GM21529 (cell line): ENCODE data around the gene YWHAE.
"Not testable (repeated sequence)": the region's sequence is repeated elsewhere in the genome, so short reads cannot be mapped to it uniquely, and the experiment has no call there.

ENCODE experiments used
- ATAC-seq: cut with Tn5 transposase; IDR thresholded peaks from one replicate; pipeline ENCODE4 v1.9.1; 2021; ENCODE audit not compliant: unreplicated experiment

YWHAE gene

DNA sequence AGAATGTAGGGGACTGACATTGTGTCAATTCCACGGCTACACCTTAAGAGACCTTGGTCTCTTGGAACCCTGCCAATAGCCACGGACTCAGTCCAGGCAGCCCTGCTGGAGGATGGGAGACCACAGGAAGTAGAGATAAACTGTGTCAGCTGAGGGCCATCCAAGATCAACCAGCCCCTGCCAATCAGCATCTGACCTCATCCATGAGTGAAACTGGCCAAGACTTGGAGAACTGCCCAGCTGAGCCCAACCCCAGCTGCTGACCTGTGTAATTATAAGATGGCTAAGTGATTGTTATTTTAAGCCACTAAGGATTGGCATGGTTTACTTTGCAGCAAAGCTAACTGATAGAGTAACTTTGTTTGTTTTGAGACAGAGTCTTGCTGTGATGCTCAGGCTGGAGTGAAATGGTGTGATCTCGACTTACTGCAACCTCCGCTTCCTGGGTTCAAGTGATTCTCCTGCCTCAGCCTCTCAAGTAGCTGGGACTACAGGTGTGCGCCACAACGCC is 13.3 kb upstream of the YWHAE start:
- ATAC-seq, result no peak

DNA sequence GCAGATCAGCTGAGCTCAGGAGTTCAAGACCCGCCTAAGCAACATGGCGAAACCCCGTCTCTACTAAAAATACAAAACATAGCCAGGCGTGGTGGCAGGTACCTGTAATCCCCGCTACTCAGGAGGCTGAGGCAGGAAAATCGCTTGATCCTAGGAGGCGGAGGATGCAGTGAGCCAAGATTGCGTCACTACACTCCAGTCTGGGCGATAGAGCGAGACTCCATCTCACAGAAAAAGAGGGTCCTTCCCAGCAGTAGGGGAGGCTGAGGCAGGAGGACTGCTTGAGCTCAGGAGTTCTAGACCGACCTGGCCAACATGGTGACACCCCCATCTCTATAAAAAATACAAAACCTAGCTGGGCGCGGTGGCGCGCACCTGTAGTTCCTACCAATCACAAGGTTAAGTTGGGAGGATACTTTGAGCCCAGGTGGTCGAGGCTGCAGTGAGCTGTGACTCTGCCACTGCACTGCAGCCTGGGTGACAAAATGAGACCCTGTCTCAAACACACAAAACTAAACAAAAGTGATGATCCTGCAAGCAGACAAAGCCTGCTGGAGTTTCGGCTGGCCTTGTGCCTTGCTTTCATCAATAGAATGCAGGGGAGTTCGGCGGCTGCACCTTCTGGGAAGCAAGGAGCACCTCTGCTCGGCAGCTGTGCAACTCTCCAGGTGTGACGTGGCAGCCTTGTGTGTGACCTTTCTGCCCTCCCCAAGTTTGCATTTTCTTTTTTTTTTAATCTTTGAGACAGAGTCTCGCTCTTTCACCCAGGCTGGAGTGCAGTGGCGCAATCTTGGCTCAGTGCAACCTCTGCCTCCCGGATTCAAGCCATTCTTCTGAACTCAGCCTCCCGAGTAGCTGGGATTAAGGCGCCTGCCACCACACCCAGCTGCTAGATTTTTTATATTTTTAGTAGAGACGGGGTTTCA is 12.4 kb upstream of the YWHAE start:
- ATAC-seq, result no peak

DNA sequence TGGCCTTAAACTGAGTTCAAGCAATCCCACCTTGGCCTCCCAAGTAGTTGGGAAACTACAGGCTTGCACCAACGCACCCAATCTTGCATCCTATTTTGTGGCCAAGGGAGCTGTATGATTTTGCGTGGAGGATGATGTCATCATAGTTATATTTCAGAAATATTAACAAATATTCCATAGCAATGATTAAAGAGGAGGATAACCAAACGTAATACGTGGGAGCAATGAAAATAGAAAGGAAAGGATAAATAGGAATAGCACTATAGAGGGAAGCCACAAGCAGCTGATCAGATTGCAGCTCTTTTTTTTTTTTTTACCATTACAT is 2.2 kb upstream of the YWHAE start:
- no peak for ATAC-seq

DNA sequence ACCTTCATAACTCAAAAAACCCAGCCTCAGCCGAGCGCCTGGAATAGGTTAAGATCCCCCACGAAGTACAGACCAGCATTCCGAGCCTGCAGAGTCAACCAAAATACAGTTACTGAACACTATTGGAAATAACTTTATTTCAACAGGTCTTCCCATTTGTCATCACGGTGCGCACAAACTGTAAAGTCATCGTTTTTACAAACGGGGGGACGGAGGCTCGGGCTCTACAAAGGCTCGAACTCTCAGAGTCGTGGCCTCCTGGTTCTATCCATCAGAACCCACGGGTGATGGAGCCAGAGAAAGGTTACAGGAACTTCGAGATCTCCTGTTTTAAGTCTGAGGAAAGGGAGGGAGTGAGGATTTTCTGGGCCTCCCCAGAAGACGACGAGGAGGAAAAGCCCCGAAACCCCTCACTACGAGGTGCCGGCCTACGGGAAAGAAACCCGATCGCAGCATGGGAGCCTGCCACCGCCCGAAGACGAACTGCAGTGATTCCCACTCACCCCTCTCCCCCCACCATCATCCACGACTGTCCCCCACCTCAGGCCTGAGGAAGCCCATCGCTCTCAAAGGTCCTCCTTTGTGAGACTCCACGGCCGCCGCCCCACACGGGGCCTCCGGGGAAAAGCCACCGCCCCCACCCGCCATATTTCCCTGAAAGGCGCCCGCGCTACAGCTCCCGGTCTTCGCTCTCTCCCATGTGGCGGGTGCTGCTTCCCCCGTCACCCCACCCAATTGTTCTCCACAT is 917 bp downstream of the YWHAE start:
- ATAC-seq, result peak; percentile 22

DNA sequence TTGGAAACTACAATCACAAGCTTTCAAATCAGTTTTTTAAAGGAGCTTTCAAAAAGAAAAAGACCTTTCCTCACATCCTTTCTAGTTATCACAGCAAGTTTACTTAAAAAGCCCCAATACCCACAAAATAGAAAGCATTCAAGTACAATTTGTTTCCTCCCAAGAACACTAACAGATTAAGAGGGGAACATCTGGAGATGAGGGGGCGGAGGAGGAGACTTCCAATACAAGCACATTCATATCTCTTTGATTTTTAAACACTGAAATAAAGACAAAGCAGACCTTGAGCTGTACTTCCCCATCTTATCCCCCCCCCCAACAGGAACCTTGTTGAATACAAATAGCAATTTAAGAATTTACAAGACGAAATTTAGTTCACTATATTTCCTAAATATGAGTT is 2.0 kb downstream of the YWHAE start:
- ATAC-seq, result no peak

DNA sequence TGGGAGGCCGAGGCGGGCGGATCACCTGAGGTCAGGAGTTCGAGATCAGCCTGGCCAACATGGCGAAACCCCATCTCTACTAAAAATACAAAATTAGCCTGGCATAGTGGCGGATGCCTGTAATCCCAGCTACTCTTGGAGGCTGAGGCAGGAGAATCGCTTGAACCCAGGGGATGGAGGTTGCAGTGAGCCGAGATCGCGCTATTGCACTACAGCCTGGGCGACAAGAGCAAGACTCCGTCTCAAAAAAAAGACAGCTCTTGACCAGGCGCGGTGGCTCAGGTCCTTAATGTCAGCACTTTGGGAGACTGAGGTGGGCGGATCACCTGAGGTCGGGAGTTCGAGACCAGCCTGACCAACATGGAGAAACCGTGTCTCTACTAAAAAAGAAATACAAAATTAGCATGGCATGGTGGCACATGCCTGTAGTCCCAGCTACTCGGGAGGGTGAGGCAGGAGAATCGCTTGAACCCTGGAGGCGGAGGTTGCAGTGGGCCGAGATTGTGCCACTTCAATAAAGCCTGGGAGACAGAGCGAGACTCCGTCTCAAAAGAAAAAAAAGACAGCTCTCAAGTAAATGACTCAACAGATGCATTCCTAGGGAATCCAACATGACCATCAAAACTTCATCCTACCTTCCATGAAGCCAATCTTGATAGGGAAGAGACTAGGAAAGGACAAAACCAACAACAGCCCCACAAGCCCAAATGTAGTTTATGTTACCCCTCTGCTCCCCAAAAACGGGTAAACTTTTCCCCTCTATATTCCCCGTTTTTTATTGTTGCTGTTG is 4.0 kb downstream of the YWHAE start:
- not testable (repeated sequence) for ATAC-seq

DNA sequence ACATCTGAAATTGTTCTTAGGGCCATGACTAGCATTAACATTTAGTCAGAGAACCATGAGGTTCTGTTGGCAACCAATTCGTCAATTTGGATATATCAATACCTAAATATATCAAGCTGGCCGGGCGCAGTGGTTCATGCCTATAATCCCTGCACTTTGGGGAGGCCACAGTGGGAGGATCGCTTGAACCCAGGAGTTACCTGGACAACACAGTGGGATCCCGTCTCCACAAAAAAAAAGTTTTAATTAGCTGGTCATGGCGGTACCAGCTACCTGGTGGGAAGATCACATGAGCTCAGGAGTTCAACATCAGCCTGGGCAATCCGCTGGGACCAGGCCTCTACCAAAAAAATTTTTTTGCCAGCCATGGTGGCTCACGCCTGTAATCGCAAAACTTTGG is 8.4 kb downstream of the YWHAE start:
- ATAC-seq, result no peak

DNA sequence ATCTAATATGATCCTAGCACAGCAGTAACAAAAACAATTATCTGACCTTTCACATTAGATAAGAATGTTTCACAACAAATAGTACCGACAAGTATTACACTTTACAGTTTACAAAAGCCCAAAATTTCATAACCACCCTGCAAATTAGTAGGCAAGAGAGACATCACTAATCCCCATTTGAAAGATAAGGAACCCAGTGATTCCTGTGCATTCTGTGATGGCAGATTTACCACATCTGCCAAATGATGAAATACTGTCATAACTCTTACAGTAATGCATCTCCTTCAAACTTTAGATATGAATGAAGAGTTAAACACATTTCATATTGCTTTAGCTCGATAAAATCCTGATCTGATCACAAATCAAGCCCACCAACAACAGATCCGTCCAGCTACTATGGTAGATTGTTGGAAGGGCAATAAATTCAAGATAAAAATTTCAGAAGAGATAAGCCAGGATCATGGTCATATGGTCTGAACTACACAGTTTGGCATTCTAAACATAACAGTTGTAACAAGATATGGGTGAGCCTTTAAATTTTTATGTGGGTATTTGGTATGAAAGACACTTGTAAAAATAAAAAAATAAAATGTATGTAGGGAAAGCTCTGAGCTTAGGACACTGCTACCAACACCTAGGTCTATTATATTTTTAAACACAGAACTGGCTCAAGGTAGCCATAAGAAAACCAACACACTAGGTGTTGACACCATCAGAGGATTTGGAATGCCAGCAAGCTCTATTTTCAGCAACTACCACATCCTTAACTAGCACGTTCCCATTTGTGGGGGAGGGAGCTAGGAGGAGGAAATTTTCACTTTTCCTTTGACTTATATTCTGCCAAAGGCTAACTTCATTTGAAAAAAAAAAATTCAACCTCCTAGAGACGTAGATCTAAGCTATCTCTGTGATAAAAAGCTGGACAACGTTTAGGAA is 9.3 kb downstream of the YWHAE start:
- no peak for ATAC-seq

DNA sequence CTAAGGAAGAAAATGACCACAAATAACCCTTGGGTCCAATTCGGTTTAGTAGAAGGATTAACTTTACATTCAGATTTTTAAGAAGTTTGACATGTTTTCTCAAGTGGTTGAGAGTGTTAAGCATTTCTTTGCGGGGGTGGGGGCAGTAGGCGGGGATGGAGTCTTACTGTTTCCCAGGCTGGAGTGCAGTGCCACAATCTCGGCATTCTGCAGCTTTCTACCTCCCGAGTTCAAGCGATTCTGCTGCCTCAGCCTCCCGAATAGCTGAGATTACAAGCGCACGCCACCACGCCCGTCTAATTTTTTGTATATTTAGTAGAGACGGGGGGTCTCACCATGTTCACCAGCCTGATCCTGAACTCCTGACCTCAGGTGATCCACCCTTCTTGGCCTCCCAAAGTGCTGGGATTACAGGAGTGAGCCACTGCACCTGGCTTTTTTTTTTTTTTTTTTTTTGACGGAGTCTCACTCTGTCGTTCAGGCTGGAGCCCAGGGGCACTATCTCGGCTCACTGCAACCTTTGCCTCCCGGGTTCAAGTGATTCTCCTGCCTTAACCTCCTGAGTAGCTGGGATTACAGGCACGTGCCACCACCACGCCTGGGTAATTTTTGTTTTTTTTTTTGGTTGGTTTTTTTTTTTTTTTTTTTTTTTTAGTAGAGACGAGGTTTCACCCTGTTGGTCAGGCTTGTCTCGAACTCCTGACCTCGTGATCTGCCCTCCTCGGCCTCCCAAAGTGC is 12.4 kb downstream of the YWHAE start:
- ATAC-seq, result not testable (repeated sequence)

DNA sequence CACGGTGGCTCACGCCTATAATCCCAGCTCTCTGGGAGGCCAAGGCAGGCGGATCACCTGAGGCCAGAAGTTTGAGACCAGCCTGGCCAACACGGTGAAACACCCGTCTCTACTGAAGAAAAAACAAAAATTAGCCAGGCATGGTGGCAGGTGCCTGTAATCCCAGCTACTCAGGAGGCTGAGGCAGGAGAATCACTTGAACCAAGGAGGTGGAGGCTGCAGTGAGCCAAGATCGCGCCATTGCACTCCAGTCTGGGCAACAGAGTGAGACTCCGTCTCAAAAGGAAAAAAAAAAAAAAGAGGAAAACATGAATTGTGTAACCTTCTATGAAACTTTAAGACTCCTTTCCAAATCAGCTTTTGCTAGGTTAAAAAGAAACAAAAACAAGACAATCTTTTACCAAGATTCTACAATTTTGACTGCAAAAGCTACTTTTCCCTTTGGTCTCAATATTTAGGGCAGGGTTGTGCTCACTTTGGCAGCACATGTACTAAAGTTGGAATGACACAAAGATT is 13.3 kb downstream of the YWHAE start:
- ATAC-seq, result not testable (repeated sequence)

DNA sequence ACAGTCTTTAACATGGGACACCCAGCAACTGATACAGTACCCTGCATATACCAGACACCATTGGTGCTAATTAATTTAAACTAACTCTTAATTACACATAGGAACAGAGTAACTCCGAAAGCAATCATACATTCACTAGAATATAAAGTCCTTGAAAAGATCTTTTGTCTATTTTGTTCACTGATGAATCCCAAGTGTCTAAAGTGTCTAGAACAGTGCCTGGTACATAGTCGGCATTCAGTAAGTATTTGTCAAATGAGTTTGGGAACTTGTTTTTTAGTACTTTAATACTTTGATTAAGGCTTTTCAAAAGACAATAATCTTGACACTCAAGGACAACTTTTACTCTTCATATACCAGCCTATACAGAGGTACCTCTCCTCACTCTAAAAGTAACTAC is 13.8 kb downstream of the YWHAE start:
- ATAC-seq, result no peak

DNA sequence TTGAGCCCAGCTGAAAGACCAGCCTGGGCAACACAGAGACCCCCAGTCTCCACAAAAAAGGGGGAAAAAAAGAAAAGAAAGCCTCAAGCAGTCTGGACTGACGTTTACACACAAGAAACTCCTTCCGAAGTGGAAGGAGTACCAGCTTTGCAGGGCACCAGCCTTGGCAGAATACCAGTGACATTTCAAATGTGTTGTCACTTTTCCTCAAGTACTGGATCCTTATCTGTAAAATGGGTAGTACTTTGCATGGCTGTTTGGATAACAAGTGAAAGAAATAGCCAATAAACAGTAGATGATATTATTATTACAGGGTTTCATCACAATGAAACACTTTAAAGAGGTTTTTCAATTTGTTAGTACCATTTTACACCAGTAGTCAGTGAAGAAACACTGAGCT is 14.2 kb downstream of the YWHAE start:
- no peak for ATAC-seq

DNA sequence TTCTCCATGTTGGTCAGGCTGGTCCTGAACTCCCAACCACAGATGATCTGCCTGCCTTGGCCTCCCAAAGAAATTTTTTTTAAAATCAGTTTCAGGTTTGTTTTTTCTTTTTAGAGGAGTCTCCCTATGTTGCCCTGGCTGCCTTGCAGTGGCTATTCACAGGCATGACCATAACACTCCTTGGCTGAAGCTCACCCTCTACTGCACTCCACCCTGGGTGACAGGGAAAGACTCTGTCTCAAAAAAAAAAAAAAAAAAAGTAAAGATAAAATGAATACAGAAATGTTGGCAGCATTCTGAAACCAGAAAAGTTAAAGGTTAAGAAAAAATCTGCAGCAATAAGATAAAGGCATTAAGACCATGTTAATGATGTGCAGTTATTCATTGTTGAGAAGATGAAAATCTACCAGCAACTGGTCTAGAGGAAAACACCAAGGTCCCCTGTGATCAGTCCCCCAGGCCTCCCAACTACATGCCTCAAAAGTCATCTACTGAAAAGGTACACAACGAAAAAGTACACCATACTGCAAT is 15.1 kb downstream of the YWHAE start:
- no peak for ATAC-seq

DNA sequence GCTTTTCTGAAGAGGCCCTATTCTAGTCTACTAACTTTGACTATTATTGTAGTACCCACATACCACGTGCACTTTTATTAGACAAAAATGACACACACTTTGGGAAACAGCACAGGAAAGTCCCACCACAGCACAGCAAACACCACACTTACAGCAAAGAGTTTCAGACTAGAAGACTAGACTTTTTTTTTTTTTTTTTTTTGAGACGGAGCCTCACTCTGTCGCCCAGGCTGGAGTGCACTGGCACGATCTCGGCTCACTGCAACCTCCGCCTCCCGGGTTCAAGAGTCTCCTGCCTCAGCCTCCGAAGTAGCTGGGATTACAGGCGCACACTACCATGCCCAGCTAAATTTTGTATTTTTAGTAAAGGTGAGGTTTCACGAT is 20.1 kb downstream of the YWHAE start:
- no peak for ATAC-seq

DNA sequence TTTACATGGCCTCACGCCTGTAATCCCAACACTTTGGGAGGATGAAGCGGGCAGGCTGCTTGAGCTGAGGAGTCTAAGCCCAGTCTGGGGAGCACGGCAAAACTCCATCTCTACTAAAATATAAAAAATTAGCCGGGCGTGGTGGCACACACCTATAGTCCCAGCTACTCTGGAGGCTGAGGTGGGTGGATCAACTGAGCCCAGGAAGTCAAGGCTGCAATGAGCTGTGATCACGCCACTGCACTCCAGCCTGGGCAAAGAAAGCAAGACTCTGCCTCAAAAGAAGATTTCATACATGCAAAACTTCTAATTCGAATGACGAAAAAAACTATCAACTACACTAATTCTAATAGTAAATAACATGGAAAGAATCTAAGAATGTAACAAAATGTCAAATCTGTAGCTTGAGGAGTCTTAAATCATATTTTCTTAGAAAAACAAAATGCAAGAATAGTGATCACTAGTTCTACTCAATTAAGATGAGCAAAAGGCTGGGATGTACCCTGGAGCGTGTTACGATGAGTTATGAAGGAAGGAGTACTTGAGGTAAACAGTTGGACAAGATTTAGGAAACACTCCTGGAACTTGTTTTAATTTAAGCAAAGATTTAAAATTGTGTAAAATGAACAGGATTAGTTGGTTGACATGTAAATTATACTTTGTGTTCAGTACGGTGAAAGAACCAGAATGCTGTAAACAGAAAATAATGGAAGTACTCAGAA is 20.7 kb downstream of the YWHAE start:
- no peak for ATAC-seq

DNA sequence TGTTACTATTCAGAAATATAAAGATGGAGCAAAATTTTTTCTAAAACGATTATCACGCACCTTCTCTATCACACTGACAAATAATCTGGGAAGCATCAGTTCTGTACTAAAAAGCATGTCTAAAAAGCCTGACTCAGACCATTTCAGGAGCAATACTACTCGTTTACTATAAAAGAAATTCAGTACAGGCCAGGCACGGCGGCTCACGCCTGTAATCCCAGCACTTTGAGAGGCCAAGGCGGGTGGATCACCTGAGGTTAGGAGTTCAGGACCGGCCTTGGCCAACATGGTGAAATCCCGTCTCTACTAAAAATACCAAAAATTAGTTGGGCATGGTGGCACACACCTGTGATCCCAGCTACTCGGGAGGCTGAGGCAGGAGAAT is 21.6 kb downstream of the YWHAE start:
- ATAC-seq, result not testable (repeated sequence)

DNA sequence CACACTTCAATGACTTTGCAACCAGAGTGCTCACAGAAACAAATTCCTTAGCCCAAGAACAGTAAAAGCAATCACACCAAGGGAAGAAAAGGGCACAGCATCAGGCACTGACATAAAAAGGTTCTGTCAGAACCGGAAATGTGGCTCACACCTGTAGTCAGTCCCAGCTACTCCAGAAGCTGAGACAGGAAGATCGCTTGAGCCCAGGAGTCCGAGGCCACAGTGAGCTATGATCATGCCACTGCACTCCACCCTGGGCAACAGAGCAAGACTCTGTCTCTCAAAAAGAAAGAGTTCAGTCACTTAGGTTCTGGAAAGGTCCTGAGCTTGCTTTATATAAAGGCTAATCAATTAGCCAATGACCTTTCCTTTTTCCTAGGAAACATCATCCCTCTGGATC is 22.7 kb downstream of the YWHAE start:
- ATAC-seq, result no peak

DNA sequence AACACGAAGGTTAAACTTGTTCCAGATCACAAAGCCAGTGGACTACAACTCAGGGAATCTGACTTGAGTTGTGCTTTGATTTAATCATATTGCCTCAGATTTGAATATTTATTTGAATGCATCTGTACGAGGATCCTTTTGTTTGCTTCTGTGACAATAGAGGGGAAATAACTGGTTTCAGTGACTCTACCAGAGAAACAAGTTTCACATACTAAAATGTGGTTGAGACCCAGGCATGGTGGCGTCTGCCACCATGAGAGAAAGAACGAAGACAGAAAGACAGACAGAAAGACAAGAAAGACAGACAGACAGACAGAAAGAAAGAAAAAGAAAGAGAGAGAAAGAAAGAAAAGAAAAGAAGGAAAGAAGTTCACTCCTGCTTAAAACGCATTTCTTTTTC is 24.0 kb downstream of the YWHAE start:
- ATAC-seq, result no peak

DNA sequence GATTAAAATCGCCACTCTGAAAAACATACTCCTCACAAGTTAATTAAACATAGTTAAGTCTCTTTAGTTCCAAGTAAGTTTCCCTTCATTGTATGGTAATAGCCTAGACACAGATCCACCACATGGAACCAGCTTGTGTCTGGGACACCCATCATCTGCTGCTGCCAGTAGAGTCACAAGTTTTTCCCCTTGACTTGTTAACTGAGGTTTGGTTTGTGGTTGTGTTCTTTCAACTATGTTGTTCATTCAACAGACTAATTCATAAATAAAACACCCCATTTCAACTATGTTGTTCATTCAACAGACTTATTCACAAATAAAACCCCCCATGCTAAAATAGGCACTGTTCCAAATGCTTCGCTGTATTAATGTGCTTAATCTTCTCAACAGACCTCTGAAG is 24.4 kb downstream of the YWHAE start:
- no peak for ATAC-seq
